GM19328 (cell line): Measurements from ENCODE around the gene KRT1.

Experiments used
- ATAC-seq: cut with Tn5 transposase; IDR thresholded peaks from one replicate; pipeline ENCODE4 v1.9.1; 2021; ENCODE audit warnings: mild to moderate bottlenecking, moderate library complexity; ENCODE audit not compliant: unreplicated experiment

KRT1 gene

GRCh38 chr12:52699373-52699772, 19.2 kb upstream of the KRT1 start:
- no peak for ATAC-seq

DNA sequence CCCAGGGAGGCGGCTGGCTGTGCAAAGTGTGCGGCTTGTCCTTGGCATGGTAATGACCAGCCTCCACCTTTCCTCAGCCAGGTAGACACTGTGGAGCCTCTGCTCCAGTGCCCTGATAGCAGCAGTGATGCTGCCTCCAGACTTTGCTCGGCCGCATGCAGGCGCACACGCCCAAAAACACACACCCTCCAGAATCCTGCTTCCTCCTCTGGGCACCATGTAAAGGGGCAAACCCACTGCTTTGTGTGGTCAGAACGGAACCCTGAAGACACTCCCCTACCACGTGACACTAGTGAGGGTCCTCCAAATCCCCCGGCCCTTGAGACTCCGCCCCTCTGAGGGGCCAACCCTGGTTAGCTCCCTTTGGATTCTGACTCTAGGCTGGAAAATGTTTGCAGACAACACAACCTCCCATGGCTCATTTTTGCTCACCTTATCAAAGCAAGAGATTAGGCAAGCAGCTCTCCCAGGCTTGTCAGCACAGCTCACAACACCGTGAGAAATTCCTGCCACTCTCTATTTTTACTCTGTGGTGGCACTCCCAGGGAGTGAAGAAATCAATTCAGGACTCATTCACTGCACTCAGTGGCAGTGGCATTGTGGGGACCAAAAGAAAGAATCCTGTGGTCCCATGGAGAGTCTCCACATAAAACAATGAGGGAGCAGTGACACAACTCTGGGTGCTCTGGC, 18.6 kb upstream of the KRT1 start:
- ATAC-seq = no peak

DNA sequence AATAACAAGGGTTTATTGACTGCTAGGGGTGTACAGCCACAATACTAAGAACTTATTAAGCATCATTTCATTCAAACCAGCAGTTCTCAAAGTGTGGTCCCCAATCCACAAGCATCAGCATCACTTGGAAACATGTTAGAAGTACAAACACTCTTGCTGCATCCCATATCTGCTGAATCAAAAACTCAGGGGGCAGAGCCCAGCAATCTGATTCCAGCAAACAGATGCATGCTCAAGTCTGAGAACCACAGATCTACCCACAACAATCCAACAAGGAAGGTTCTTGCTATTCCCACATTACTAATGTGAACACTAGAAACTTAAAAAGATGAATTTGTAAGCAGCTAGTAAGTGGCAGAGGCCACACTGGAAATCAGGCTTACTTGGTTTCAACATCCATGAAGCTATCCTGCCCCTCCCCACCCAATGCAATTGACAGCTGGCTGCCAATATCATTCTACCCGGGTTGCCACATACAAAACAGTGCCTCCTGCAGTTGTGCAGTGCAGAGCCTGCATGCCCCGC, 16.9 kb upstream of the KRT1 start:
- ATAC-seq = no peak

- no peak for ATAC-seq
Observed at GRCh38 chr12:52696588-52696987, 16.4 kb upstream of the KRT1 start.

DNA sequence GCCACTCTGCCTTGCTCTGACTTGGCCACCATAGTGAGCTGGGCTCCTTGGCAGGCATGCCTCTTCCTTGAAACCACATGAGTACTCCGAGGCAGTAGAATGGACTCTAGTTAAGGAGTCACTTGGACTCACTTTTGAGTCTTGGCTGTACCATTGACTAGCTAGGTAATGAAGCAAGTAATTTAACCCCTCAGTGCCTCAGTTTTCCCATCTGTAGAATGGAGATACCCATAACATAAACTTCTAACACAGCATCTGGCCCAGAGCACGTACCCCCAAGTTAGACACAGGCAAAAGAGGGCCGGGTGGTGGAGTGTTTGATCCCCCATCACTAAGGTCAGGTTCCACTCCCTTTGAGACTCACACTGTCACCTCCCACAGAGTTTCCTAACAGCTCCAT, 14.8 kb upstream of the KRT1 start:
- no peak for ATAC-seq

DNA sequence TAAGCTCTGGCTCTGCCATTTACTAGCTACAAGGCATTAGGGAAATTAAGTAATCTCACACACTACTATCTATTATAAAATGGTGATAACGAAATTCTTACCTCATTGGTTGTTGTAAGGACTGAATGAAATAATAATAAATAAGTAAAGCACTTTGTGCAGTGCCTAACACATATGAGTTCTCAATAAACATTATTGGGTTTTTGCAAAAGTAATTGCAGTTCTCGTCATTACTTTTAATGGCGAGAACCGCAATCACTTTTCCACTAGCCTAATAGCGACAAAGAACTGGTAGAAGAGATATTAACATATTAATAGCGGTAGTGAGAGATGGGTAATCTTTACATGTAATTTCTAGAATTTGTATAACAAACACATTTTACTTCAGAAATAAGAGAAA, 13.9 kb upstream of the KRT1 start:
- ATAC-seq = no peak

DNA sequence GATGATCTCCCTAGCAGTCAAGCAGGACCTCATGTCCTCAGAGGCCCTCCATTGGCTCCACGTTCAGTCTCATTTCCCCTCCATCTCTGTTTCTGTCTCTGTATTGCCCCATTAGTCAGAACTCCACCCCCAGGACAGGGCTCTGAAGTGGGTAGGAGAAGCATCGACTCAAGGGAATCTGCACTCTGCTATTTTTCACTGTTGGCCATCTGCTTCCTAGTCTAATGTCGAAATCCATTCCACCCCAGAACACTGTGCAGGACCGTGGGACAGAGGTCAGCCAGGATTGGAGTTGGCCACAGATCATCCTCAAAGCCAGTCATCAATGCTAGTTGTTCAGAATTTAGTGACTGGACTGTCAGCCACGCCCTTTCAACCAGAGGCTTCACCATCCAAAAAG, 13.1 kb upstream of the KRT1 start:
- ATAC-seq = no peak

- ATAC-seq = no peak
Observed at GRCh38 chr12:52692254-52692653, 12.0 kb upstream of the KRT1 start.

GRCh38 chr12:52691841-52692150, 11.6 kb upstream of the KRT1 start:
- ATAC-seq = no peak

- ATAC-seq = no peak
Observed at GRCh38 chr12:52691076-52691840, 11.1 kb upstream of the KRT1 start.

- no peak for ATAC-seq
Observed at GRCh38 chr12:52690351-52691075, 10.3 kb upstream of the KRT1 start.

GRCh38 chr12:52689936-52690335, 9.7 kb upstream of the KRT1 start:
- no peak for ATAC-seq

- ATAC-seq = no peak
Observed at GRCh38 chr12:52689239-52689638, 9.0 kb upstream of the KRT1 start.

GRCh38 chr12:52688481-52688880, 8.3 kb upstream of the KRT1 start:
- ATAC-seq = no peak

DNA sequence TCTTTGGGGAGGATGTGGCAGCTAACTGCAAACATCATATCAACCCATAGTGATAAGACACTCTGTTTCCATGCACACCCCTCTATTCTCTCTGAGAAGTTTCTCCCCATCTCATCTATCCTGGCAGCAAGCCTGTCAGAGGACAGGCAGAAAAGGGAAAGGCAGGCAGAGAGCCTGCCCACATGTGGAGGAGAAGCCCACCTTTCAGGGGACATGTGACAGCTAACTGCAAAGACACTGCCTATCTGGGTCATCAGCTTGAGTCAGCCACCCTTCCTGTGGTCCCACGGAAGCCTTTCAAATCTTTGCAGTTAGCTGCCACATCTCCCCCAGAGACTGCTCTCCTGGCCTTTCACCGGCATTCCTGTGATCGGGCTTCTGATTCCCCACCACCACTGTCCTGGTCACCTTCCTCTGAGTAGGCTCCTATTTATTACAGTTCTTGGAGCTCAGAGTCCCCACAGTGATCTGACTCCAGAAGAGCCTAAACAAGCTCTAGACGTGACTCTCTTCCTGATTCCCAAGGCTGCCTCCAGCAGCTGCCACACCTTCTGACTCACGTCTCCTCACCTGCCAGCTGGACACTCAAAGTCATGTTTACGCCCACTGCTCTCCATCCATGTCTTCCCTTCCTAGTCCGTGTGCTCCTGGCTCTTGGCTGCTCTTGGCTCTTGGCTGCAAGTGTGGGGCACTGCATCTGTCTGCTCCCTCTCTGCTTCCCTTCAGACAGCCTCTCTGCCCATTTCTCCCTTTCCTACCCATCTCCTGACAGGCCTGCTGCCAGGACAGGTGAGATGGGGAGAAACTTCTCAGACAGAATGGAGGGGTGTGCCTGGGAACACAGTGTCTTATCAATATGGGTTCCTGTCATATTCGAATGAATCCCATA, 7.5 kb upstream of the KRT1 start:
- no peak for ATAC-seq

DNA sequence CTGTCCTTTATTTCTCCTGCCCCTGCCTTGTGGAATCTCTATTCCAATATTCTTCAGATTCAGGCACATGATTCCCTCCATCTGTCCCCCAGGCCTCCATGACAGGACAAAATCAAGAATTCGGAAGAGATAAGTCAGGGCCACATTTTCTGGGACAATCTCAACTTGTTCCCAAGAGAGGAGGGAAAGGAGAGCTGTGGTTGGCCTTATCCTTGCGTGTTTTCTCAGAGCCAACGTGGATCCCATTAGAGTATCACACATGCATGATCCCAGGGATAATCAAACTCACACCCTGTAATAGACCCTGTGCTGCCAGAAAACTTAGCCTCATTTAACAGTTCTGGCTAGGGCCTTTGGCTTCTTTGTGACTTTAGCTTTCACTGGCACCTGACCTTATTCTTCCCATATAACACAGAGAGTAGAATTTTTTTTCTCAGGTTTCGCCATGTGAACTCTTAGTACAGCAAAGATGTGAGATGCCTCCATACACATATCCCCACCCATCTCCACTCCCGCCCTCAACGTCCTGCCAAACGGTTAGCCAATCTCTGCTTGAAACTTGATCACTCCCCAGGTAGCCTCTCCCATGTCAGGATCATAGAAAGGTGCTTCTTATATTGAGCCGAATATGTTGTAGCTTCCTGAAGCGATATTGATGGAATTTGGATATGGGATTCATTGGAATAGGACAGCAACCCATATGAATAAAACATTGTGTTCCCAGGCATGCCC, 6.7 kb upstream of the KRT1 start:
- no peak for ATAC-seq

GRCh38 chr12:52686063-52686462, 5.9 kb upstream of the KRT1 start:
- ATAC-seq = no peak

DNA sequence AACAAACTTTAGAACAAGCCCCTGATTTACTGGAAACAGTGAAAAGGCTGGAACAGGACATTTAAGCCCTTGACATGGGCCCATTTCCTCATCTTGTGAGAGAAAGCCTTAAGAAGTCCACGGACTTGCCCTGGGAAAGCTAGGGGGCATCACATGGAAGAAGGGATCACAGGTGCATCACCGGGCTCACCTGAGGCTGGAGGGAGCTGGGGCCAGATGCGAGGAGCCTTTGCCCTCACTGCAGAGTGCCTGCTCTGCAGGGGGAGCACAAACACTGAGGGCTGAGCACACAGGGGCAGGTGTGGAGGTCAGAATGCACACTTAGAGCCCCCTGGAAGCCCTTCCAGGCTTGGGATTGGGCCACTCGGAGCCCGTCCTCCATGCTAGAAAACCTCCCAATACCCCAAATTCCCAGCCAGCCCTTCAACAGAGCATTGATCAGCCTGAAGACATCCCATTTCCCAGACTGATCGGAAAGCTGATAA, 5.2 kb upstream of the KRT1 start:
- no peak for ATAC-seq

DNA sequence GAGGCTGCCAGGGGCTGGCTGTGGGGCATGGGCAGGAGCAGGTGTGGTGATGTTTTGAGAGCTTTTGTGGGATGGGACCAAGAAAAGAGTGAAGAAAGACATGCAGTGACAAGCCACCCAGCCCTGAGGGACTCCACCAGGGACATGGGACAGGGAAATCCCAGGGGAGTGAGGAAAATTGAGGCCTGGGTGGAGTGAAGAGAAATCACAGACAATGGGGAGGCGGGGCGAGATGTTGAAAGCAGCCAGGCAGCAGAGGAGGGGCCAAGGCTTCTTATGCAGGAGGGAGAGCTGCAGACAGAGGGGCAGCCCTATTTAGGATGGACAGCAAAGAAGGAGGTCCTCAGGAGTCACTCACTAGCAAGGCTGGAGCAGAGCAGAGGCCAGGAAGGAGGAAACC, 4.2 kb upstream of the KRT1 start:
- ATAC-seq = no peak
